H9 (cell line): ENCODE results near the gene IGF2BP3. TPM values are rescaled to one million over a fixed set of nuclear protein-coding genes. Genes with fewer than 3 reads are reported as not detected.

Experiments
- DNase-seq: peaks from one replicate; pipeline ENCODE4 v3.0.0-alpha.2; 2017
- H2AFZ ChIP-seq: one replicate; pipeline ENCODE4 v1.6.1; 2013; ENCODE audit warnings: mild to moderate bottlenecking, low read length, control low read depth, moderate library complexity
- H2AK5ac ChIP-seq: 2 replicates; pipeline ENCODE4 v1.6.1; 2013; ENCODE audit warnings: low read length, control low read depth, mixed read lengths; ENCODE audit not compliant: insufficient read length
- H2BK120ac ChIP-seq: one replicate; pipeline ENCODE4 v1.6.1; 2013; ENCODE audit warnings: low read depth, mild to moderate bottlenecking, low read length, control low read depth, inconsistent platforms; ENCODE audit not compliant: poor library complexity, severe bottlenecking
- H2BK12ac ChIP-seq: 2 replicates; pipeline ENCODE4 v1.6.1; 2013; ENCODE audit warnings: low read length, control low read depth, mixed read lengths, low read depth; ENCODE audit not compliant: insufficient read length
- H2BK15ac ChIP-seq: 2 replicates; pipeline ENCODE4 v1.6.1; 2013; ENCODE audit warnings: low read depth, low read length, control low read depth
- H2BK20ac ChIP-seq: one replicate; pipeline ENCODE4 v1.6.1; 2013; ENCODE audit warnings: low read depth, mild to moderate bottlenecking, low read length, control low read depth, inconsistent platforms; ENCODE audit not compliant: poor library complexity, severe bottlenecking
- H2BK5ac ChIP-seq: 2 replicates; pipeline ENCODE4 v1.6.1; 2013; ENCODE audit warnings: low read length, control low read depth, mixed read lengths; ENCODE audit not compliant: insufficient read length
- H3K14ac ChIP-seq: 2 replicates; pipeline ENCODE4 v1.6.1; 2013; ENCODE audit warnings: low read length, control low read depth; ENCODE audit not compliant: insufficient read depth
- H3K18ac ChIP-seq: 2 replicates; pipeline ENCODE4 v1.6.1; 2013; ENCODE audit warnings: low read depth, mild to moderate bottlenecking, mixed read lengths, low read length, control low read depth; ENCODE audit not compliant: insufficient read length
- H3K23ac ChIP-seq: 2 replicates; pipeline ENCODE4 v1.6.1; 2013; ENCODE audit warnings: low read length, control low read depth, mixed read lengths, low read depth; ENCODE audit not compliant: insufficient read length
- H3K23me2 ChIP-seq: 2 replicates; pipeline ENCODE4 v1.6.1; 2013; ENCODE audit warnings: low read depth, mild to moderate bottlenecking, mixed read lengths, low read length, control low read depth; ENCODE audit not compliant: insufficient read length, poor library complexity, severe bottlenecking
- H3K27ac ChIP-seq: 2 replicates; pipeline ENCODE4 v1.5.1; 2013; ENCODE audit warnings: low read length, control low read depth, mixed read lengths, low read depth; ENCODE audit not compliant: insufficient read length
- H3K27me3 ChIP-seq: 2 replicates; pipeline ENCODE4 v1.6.1; 2013; ENCODE audit warnings: low read length, control low read depth, inconsistent platforms; ENCODE audit not compliant: insufficient read depth
- H3K4ac ChIP-seq: 2 replicates; pipeline ENCODE4 v1.6.1; 2013; ENCODE audit warnings: low read depth, mild to moderate bottlenecking, control low read depth, inconsistent platforms, low read length, moderate library complexity
- H3K4me1 ChIP-seq: 2 replicates; pipeline ENCODE4 v1.6.1; 2013; ENCODE audit warnings: low read length, control low read depth, inconsistent platforms; ENCODE audit not compliant: insufficient read depth
- H3K4me2 ChIP-seq: 2 replicates; pipeline ENCODE4 v1.6.1; 2013; ENCODE audit warnings: low read length, control low read depth, mixed read lengths; ENCODE audit not compliant: insufficient read length, insufficient read depth
- H3K56ac ChIP-seq: 2 replicates; pipeline ENCODE4 v1.6.1; 2013; ENCODE audit warnings: low read depth, mild to moderate bottlenecking, mixed read lengths, low read length, control low read depth; ENCODE audit not compliant: insufficient read length
- H3K79me1 ChIP-seq: 2 replicates; pipeline ENCODE4 v1.6.1; 2013; ENCODE audit warnings: low read depth, mild to moderate bottlenecking, moderate library complexity, low read length, control low read depth, inconsistent platforms; ENCODE audit not compliant: insufficient read depth, poor library complexity, severe bottlenecking
- H3K79me2 ChIP-seq: 2 replicates; pipeline ENCODE4 v1.6.1; 2013; ENCODE audit warnings: low read length, control low read depth, inconsistent platforms; ENCODE audit not compliant: insufficient read depth
- H3K9ac ChIP-seq: 2 replicates; pipeline ENCODE4 v1.6.1; 2013; ENCODE audit warnings: low read length, control low read depth, mixed read lengths; ENCODE audit not compliant: insufficient read length; ENCODE audit errors: extremely low read depth
- H3K9me3 ChIP-seq: one replicate; pipeline ENCODE4 v1.6.1; 2013; ENCODE audit warnings: low read depth, low read length, inconsistent platforms; ENCODE audit not compliant: control insufficient read depth
- H3T11ph ChIP-seq: one replicate; pipeline ENCODE4 v1.6.1; 2013; ENCODE audit warnings: mild to moderate bottlenecking, low read length, control low read depth, inconsistent platforms
- H4K20me1 ChIP-seq: one replicate; pipeline ENCODE4 v1.6.1; 2013; ENCODE audit not compliant: control insufficient read depth, insufficient read length, insufficient read depth
- H4K5ac ChIP-seq: 2 replicates; pipeline ENCODE4 v1.6.1; 2013; ENCODE audit warnings: low read depth, mild to moderate bottlenecking, mixed read lengths, low read length, control low read depth; ENCODE audit not compliant: insufficient read length
- H4K8ac ChIP-seq: replicated peaks from 2 replicates; pipeline ENCODE4 v1.6.1; 2013; ENCODE audit warnings: low read length, control low read depth, mixed read lengths, low read depth; ENCODE audit not compliant: insufficient read length
- H4K91ac ChIP-seq: 2 replicates; pipeline ENCODE4 v1.6.1; 2013; ENCODE audit warnings: low read depth, mild to moderate bottlenecking, moderate library complexity, mixed read lengths, low read length, control low read depth; ENCODE audit not compliant: insufficient read length
- H3K27ac Mint-ChIP-seq, 3 experiments: 2 replicates in 2 of 3; 3 replicates in 1 of 3; pipeline ENCODE4 v1.8.0; 2020 to 2021; ENCODE audit warnings: mixed read lengths in 3 of 3, mild to moderate bottlenecking in 1 of 3, moderate library complexity in 1 of 3
- H3K27me3 Mint-ChIP-seq: 2 replicates; pipeline ENCODE4 v1.8.0; 2021; ENCODE audit warnings: low read depth, mild to moderate bottlenecking, moderate library complexity, mixed read lengths
- H3K36me3 Mint-ChIP-seq, 3 experiments: 2 replicates in 2 of 3; 3 replicates in 1 of 3; pipeline ENCODE4 v1.8.0; 2020 to 2021; ENCODE audit warnings: low read depth in 3 of 3, mixed read lengths in 3 of 3; ENCODE audit not compliant: insufficient read depth in 1 of 3
- H3K4me1 Mint-ChIP-seq, 2 experiments: 2 replicates each; pipeline ENCODE4 v1.8.0; 2020; ENCODE audit warnings: mixed read lengths in 2 of 2
- H3K4me3 Mint-ChIP-seq, 2 experiments: 2 replicates in 1 of 2; 3 replicates in 1 of 2; pipeline ENCODE4 v1.8.0; 2020 to 2021; ENCODE audit warnings: mild to moderate bottlenecking in 2 of 2, mixed read lengths in 2 of 2, moderate library complexity in 1 of 2
- H3K9me3 Mint-ChIP-seq, 2 experiments: 2 replicates in 1 of 2; 3 replicates in 1 of 2; pipeline ENCODE4 v1.8.0; 2020; ENCODE audit warnings: mild to moderate bottlenecking in 2 of 2, mixed read lengths in 2 of 2, moderate library complexity in 1 of 2
- CTCF ChIP-seq: fragments of 200-600 bp; sonication (generic); conservative IDR thresholded peaks from 3 replicates; pipeline ENCODE4 v1.8.0; 2021; ENCODE audit warnings: antibody characterized with exemption, mild to moderate bottlenecking
- WGBS: extraction: QIAGEN DNeasy Blood & Tissue Kit; methylation state at CpG from one replicate; pipeline ENCODE4 v1.1.7; 2013; ENCODE audit warnings: missing lambda C conversion rate, low lambda C conversion rate, mixed read lengths; ENCODE audit not compliant: insufficient read length; ENCODE audit errors: extremely low coverage; 5-methylcytosine and 5-hydroxymethylcytosine counted together
- total RNA-seq: library from RNA; stranded (reverse); gene quantifications from 2 replicates; pipeline ENCODE4 v1.2.1, GENCODE V29; 2021

IGF2BP3 gene
- total RNA-seq, 1 experiment from 2014 or later, result 197 TPM

DNA sequence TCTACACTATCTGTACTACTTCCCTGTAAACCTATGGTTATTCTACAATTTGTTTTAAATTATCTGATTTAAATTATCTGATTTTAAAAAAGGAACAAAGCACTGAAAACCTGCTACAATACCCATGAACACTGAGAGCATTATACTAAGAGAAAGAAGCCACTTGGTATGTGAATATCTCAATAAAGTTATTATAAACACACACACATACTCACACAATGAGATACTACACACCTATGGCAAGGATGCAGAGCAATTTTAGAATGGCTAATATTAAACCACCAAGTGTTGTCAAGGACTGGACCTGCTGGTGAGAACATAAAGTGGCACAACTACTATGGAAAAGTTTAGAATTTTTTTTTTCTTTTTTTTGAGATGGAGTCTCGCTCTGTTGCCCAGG is 82.7 kb downstream of the IGF2BP3 start:
- Histone ChIP-seq H4K20me1 (no peaks in the 10 kb centered on the region), H3K27ac (no peak overlapping the region), H3K4me2 (no peak overlapping the region), H2BK5ac (no peak overlapping the region), H3K79me1 (peaks cover 3% of the 10 kb centered on the region), H3T11ph (no peak overlapping the region), H3K18ac (no peak overlapping the region), H2AK5ac (no peak overlapping the region), H3K23me2 (no peaks in the 10 kb centered on the region), H4K8ac (no peak overlapping the region), H3K23ac (no peak overlapping the region), H3K4me1 (no peaks in the 10 kb centered on the region), H2AFZ (no peak overlapping the region), H3K79me2 (peaks cover 4% of the 10 kb centered on the region; the same call in 1 of the 2 replicates), H3K14ac (no peak overlapping the region), H2BK20ac (no peak overlapping the region), H2BK12ac (no peak overlapping the region), H2BK120ac (no peak overlapping the region), H3K4ac (no peak overlapping the region), H2BK15ac (no peak overlapping the region), H3K9ac (no peak overlapping the region), H3K56ac (no peak overlapping the region), H3K27me3 (no peaks in the 10 kb centered on the region), H4K5ac (no peak overlapping the region), H3K9me3 (no peaks in the 10 kb centered on the region), H4K91ac (no peak overlapping the region)
- TF ChIP-seq CTCF, result no peak
- Mint-ChIP-seq H3K4me3 (no peak overlapping the region), H3K36me3 (peaks cover 35 to 78% (median 75%) of the 10 kb centered on the region in 3 experiments), H3K27ac (no peak overlapping the region), H3K27me3 (no peaks in the 10 kb centered on the region), H3K4me1 (peaks cover 4 to 8% of the 10 kb centered on the region in 2 experiments; a peak in 3 of 4 replicates), H3K9me3 (no peaks in the 10 kb centered on the region)
- DNase-seq, result no peak
- WGBS, result no CpG with 5 or more reads among the region's 1 CpG
